ENCODE data around the gene CD93. TPM values are rescaled to one million over a fixed set of nuclear protein-coding genes. Genes with fewer than 3 reads are reported as not detected.

The CD93 gene
- total RNA-seq, 4 donors from 2014 or later: 6.3 to 14.3 (median 7.9) TPM

- no peak for DNase-seq
- Histone ChIP-seq H3K4me3 (no peak overlapping the region), H3K27me3 (no peaks in the 10 kb centered on the region), H3K4me1 (peaks cover 5 to 23% (median 7%) of the 10 kb centered on the region in 4 donors), H3K36me3 (no peaks in the 10 kb centered on the region), H3K9me3 (no peaks in the 10 kb centered on the region), H3K27ac (no peak overlapping the region)
- TF ChIP-seq CTCF (IDR thresholded peaks at IDR 0.05): no peak
- no peak for TF ChIP-seq POLR2A (IDR thresholded peaks at IDR 0.05)
- TF ChIP-seq POLR2AphosphoS5 (IDR thresholded peaks at IDR 0.05): no peak
- TF ChIP-seq EP300 (IDR thresholded peaks at IDR 0.05; ENCODE audit: low read depth): no peak
- intact Hi-C loops (cut with DNase I; ENCODE audit: low total_unique reads): no loop called here
- WGBS, 2 donors (ENCODE audit: low coverage in 1 of 2): 81 to 87% methylated on average over 3 of the region's 3 CpGs
- in situ Hi-C loops (cut with MboI; ENCODE audit: low pct_ligation_motif_present in 1 of 4, low pct_unique_long_range_greater_than_20kb in 1 of 4, low sequenced_read_pairs in 3 of 4): no loop called here
Measured at GRCh38 chr20:23059001-23059400, 27.1 kb downstream of the CD93 start.

- no peak overlapping the region for H3K4me3 ChIP-seq
- DNase-seq: no peak
- 48 to 77% methylated on average over 1 of the region's 1 CpG for WGBS, 2 donors (ENCODE audit: low coverage in 1 of 2)
- peaks cover 5 to 23% (median 7%) of the 10 kb centered on the region in 4 donors for H3K4me1 ChIP-seq
- no peaks in the 10 kb centered on the region for H3K27me3 ChIP-seq
- no peaks in the 10 kb centered on the region for H3K36me3 ChIP-seq
- intact Hi-C loops (cut with DNase I; ENCODE audit: low total_unique reads) (no loop called here), in situ Hi-C loops (cut with MboI; ENCODE audit: low pct_ligation_motif_present in 1 of 4, low pct_unique_long_range_greater_than_20kb in 1 of 4, low sequenced_read_pairs in 3 of 4) (no loop called here)
- H3K27ac ChIP-seq: no peak overlapping the region
- H3K9me3 ChIP-seq: no peaks in the 10 kb centered on the region
- TF ChIP-seq POLR2A (IDR thresholded peaks at IDR 0.05) (no peak), POLR2AphosphoS5 (IDR thresholded peaks at IDR 0.05) (no peak), CTCF (IDR thresholded peaks at IDR 0.05) (no peak), EP300 (IDR thresholded peaks at IDR 0.05; ENCODE audit: low read depth) (no peak)
Measured at GRCh38 chr20:23058240-23058639, 27.9 kb downstream of the CD93 start.

DNA sequence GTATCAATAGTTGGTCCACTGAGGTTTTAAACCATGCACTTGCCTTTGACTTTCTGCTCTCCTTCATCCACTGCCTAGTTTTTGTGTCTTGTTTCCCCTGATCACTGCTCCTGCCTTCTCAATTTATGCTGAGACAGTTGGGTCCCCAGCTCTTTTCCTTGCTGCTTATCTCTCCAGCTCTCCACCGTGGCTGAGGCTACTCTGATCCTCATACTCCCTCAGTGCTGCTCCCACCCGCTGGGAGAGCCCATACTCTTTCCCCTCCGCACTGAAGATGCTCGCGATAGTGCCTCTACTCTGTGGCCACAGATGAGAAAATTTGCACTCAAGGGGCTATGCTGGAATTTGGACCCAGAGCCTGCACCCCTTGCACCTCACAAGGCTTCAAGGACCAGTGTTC, 33.2 kb downstream of the CD93 start:
- intact Hi-C loops (cut with DNase I; ENCODE audit: low total_unique reads): no loop called here
- Histone ChIP-seq H3K27ac (no peak overlapping the region), H3K36me3 (no peaks in the 10 kb centered on the region), H3K27me3 (peaks cover 43% of the 10 kb centered on the region), H3K9me3 (no peaks in the 10 kb centered on the region), H3K4me1 (peaks cover 7 to 32% (median 26%) of the 10 kb centered on the region in 4 donors), H3K4me3 (no peak overlapping the region)
- in situ Hi-C loops (cut with MboI; ENCODE audit: low pct_ligation_motif_present in 1 of 4, low pct_unique_long_range_greater_than_20kb in 1 of 4, low sequenced_read_pairs in 3 of 4): no loop called here
- WGBS, 2 donors (ENCODE audit: low coverage in 1 of 2): 82% methylated on average over 5 of the region's 5 CpGs; no CpG with 5 or more reads in 1 of the 2 donors
- no peak for TF ChIP-seq EP300 (IDR thresholded peaks at IDR 0.05; ENCODE audit: low read depth)
- no peak for TF ChIP-seq POLR2AphosphoS5 (IDR thresholded peaks at IDR 0.05)
- no peak for TF ChIP-seq CTCF (IDR thresholded peaks at IDR 0.05)
- no peak for TF ChIP-seq POLR2A (IDR thresholded peaks at IDR 0.05)
- DNase-seq: no peak

DNA sequence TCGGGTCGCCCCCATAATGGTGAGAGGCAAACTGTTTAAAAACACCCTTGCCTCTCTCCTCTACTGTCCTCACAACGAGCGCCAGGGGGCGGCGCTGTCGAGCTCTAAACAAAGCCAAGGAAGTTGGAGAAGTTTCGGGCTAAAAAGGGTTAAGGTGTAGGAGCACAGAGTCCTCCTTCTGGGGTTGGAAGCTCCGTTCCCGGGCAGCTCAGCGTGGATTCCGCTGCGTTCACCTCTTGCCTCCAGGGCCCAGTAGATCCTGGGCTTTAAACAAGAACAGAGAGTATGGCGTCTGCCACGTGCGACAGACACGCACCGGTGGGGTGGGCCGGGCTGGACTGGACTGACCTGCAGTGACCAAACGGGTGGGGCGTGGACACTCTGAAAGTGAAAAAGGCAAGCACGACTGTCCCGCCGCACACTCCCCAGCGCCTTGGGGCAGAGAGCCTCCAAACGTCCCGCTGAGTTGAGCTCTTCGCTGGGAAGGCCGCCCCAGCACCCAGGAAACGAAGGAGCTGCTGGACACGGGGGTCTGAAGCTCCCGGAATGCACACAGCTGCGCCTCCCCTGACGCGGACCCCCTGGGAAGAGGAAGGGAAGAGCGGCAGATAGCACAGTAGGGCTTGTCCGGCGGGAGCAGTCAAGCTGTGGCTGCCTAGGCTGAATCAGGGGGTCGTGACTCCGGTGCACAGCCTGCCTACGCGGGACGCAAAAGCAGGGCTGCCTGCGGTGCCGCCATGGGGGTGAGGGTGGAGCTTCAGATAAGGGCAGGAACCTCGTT, 35.1 kb downstream of the CD93 start:
- H3K4me1 ChIP-seq: peaks cover 7 to 36% (median 26%) of the 10 kb centered on the region in 4 donors
- H3K4me3 ChIP-seq: peak overlapping the region in 3 of 4 donors; percentile 7 to 51 (median 33)
- peak overlapping the region; percentile 65 to 79 (median 73) for H3K27ac ChIP-seq
- 0 to 22% methylated on average over 1 to 36 of the region's 46 CpGs for WGBS, 2 donors (ENCODE audit: low coverage in 1 of 2)
- no peak for TF ChIP-seq EP300 (IDR thresholded peaks at IDR 0.05; ENCODE audit: low read depth)
- peak; percentile 35 to 48 (median 45) for TF ChIP-seq CTCF (IDR thresholded peaks at IDR 0.05)
- TF ChIP-seq POLR2A (IDR thresholded peaks at IDR 0.05): no peak
- peak in 1 of 3 donors; percentile 13 for TF ChIP-seq POLR2AphosphoS5 (IDR thresholded peaks at IDR 0.05)
- peak; percentile 54 for DNase-seq
- intact Hi-C loops (cut with DNase I; ENCODE audit: low total_unique reads) (no loop called here), in situ Hi-C loops (cut with MboI; ENCODE audit: low pct_ligation_motif_present in 1 of 4, low pct_unique_long_range_greater_than_20kb in 1 of 4, low sequenced_read_pairs in 3 of 4) (no loop called here)
- H3K27me3 ChIP-seq: peaks cover 62% of the 10 kb centered on the region
- no peaks in the 10 kb centered on the region for H3K9me3 ChIP-seq
- H3K36me3 ChIP-seq: no peaks in the 10 kb centered on the region

Data from transverse colon (tissue), 4 donors.